Mammary epithelial cell (primary cell): Measurements from ENCODE around the gene ZNF280B.

Source experiments
- EZH2 ChIP-seq: IDR thresholded peaks from 2 replicates; pipeline ENCODE4 v1.6.1; 2012; ENCODE audit warnings: low read length, inconsistent platforms, borderline replicate concordance
- TF ChIP-seq, protein P1 (sequence below), 2 donors: IDR thresholded peaks in 1 of 2; conservative IDR thresholded peaks in 1 of 2; 2 replicates each; pipeline ENCODE4 v1.5.1; 2011 to 2012; ENCODE audit warnings: inconsistent platforms in 2 of 2, low read length in 2 of 2, mild to moderate bottlenecking in 2 of 2, control low read depth in 1 of 2, low read depth in 1 of 2; ENCODE audit not compliant: insufficient read depth in 1 of 2; ENCODE audit errors: extremely low read depth in 1 of 2

DNA sequence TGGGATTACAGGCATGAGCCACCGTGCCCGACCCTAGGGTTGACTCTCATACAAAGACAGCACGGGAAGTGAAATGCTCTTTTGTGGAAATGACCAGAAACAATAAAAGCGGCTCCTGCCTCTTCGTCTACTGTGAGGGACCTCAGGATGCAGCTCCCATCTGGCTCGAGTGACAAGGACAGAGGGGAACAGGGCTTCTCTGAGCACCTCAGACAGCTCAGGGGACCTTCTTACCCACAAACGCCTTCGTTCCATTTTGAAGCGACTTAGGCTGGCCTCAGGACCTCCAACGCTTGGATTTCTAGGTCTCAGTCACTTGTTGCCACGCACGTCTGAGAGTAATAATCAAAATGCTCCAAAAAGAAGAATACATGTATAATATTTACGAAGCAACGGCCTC, 48.0 kb upstream of the ZNF280B start:
- TF ChIP-seq, protein P1, sequence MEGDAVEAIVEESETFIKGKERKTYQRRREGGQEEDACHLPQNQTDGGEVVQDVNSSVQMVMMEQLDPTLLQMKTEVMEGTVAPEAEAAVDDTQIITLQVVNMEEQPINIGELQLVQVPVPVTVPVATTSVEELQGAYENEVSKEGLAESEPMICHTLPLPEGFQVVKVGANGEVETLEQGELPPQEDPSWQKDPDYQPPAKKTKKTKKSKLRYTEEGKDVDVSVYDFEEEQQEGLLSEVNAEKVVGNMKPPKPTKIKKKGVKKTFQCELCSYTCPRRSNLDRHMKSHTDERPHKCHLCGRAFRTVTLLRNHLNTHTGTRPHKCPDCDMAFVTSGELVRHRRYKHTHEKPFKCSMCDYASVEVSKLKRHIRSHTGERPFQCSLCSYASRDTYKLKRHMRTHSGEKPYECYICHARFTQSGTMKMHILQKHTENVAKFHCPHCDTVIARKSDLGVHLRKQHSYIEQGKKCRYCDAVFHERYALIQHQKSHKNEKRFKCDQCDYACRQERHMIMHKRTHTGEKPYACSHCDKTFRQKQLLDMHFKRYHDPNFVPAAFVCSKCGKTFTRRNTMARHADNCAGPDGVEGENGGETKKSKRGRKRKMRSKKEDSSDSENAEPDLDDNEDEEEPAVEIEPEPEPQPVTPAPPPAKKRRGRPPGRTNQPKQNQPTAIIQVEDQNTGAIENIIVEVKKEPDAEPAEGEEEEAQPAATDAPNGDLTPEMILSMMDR (conservative IDR thresholded peaks at IDR 0.05 in 1 of 2, IDR thresholded peaks at IDR 0.05 in 1 of 2; ENCODE audit: extremely low read depth in 1 of 2, insufficient read depth in 1 of 2, low read depth in 1 of 2, low read length in 2 of 2) = no peak
- no peak for TF ChIP-seq EZH2
